HG03135 (cell line): ENCODE data around the gene RNF166.
"Not testable (repeated sequence)": the region's sequence is repeated elsewhere in the genome, so short reads cannot be mapped to it uniquely, and the experiment has no call there.

ENCODE experiments used
- ATAC-seq: cut with Tn5 transposase; IDR thresholded peaks from one replicate; pipeline ENCODE4 v1.9.1; 2021; ENCODE audit warnings: mild to moderate bottlenecking, moderate library complexity; ENCODE audit not compliant: unreplicated experiment

Gene RNF166

GRCh38 chr16:88678224-88678979 lies 27.8 kb downstream of the RNF166 start:
- no peak for ATAC-seq

DNA sequence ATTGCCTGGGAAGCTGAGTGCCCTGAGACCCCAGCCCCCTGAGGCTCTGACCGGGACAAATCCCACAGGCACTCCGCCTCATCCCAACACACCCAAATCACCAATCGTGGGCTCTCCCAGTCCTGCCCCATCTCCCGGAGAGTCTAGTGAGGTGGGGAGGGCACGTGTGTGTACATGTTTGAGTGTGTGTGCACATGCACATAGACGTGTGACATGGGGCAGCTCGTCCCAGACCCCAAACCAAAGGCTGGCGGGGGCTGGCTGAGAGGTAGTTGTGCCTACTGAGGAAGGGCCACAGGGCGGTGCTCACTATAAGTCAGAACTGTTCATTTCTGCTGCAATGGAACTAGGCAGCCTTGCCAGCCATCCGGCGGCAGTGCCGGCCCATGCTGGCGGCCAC lies 28.5 kb downstream of the RNF166 start:
- no peak for ATAC-seq

DNA sequence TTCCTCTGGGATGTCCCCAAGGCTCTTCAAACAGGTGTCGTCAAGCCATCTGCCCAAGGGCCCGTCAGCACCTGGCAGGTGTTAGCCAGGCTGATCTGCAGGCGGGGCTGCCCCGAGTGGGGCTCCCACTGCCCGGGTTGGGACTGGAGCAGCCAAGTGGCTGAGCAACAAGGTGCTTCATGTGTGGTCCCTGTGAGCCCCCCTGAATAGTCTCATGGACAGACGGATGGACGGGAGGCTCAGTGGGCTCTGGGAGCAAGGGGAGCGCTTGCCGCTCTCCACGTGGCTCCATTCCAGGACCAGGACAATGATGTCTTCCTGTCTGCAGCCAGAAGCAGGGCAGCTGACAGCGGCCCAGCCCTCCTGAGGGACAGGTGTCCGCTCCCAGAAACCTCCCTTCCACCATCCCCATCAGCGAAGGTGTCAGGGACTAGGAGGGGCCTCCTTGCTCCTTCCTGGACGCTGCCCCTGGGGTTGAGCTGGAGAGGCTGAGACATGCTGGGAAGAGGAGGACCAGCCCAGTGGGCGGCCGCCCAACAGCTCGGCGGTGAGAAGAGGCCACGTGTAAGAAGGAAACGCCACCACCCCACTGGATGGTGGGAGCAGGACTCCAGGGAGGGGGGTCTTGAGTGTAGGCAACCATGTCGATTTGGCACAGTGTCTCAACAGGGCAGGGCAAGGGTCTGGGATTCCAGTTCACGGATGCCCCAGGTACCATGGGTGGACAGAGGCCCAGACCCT lies 29.5 kb downstream of the RNF166 start:
- ATAC-seq = no peak

- ATAC-seq = no peak
Measured at GRCh38 chr16:88673716-88674379, 32.4 kb downstream of the RNF166 start.

DNA sequence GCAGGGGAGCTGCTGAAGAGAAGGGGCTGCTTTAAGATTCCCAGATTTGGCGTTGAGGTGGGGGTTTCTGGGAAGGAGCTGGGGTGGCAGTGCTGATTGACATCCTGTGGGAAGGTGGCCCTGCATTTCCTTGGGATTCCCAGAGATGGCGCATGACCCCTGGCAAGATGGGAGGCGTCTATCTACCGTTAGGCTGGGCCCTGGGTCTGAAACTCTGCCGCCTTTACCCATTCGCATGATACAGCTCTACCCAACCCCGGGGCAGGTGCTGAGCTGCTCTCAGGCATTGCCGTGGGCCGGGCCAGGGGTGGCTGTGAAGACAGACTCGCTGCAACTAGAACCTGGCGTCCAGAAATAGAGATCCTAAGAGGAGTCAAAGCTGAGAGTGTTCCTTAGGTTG lies 33.4 kb downstream of the RNF166 start:
- no peak for ATAC-seq

- no peak for ATAC-seq
Measured at GRCh38 chr16:88671806-88672205, 34.4 kb downstream of the RNF166 start.

- no peak for ATAC-seq
Measured at GRCh38 chr16:88669980-88670379, 36.2 kb downstream of the RNF166 start.

- not testable (repeated sequence) for ATAC-seq
Measured at GRCh38 chr16:88669493-88669892, 36.7 kb downstream of the RNF166 start.

GRCh38 chr16:88667461-88667860 lies 38.7 kb downstream of the RNF166 start:
- ATAC-seq = no peak

DNA sequence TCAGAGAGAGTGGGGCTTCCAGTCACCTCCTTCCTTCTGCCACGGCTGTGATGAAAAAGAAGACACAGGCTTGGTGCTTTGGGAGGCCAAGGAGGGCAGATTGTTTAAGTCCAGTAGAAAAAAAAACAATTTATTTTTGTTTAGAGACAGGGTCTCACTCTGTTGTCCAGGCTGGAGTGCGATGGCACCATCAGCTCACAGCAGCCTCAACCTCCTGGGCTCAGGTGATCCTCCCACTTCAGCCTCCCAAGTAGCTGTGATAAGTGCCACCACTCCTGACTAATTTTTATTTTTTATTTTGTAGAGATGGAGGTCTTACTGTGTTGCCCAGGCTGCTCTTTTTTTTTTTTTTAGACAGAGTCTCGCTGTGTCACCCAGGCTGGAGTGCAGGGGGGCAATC lies 40.6 kb downstream of the RNF166 start:
- no peak for ATAC-seq

DNA sequence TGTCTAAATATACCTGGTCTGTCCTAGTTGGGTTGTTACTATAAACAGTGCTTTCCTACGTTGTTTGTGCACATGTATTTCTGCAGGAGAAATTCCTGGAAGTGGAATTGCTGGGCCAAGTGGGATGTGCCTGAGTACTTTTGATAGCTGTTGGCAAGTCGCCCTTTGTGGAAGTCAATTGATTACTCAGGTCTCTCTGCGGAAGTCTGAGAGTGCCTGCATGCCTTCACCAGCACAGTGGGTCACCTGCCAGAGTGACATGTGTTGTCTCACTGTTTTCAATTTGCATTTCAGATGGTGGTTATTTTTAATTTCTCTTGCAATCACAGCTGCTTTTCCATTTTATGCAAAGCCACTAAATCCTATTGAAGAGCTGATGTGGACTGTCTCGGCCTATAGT lies 41.1 kb downstream of the RNF166 start:
- no peak for ATAC-seq

- peak; percentile 94 for ATAC-seq
Measured at GRCh38 chr16:88662843-88663606, 43.2 kb downstream of the RNF166 start, which contains the start of gene MVD. Gene MVD, minus strand, starts transcription at chr16:88663091. Its CDS starts 11 bp downstream, at chr16:88663080.

- peak; percentile 6 for ATAC-seq
Measured at GRCh38 chr16:88662222-88662842, 43.9 kb downstream of the RNF166 start.

GRCh38 chr16:88661468-88661867 lies 44.7 kb downstream of the RNF166 start:
- ATAC-seq = no peak

- no peak for ATAC-seq
Measured at GRCh38 chr16:88659160-88659559, 47.0 kb downstream of the RNF166 start.

GRCh38 chr16:88658714-88659113 lies 47.5 kb downstream of the RNF166 start:
- ATAC-seq = no peak

DNA sequence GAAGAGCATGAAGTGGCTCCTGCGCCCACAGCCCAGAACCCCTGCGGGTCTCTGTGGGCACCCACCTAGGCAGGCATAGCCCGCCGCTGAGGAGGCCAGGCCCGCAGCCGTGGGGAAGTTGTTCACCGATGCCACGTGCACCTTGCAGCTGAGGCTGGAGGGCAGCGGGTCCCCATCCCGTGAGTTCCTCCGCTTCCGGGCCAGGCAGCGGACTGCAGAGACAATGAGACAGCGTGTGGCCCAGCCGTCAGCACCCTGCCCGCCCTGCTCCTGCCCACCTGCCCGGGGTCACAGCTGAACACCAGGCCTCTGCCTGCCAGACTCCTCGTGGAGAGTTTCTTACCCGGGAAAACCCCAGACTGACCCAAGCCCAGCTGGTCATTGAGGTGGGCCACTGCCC lies 48.8 kb downstream of the RNF166 start:
- ATAC-seq = no peak

DNA sequence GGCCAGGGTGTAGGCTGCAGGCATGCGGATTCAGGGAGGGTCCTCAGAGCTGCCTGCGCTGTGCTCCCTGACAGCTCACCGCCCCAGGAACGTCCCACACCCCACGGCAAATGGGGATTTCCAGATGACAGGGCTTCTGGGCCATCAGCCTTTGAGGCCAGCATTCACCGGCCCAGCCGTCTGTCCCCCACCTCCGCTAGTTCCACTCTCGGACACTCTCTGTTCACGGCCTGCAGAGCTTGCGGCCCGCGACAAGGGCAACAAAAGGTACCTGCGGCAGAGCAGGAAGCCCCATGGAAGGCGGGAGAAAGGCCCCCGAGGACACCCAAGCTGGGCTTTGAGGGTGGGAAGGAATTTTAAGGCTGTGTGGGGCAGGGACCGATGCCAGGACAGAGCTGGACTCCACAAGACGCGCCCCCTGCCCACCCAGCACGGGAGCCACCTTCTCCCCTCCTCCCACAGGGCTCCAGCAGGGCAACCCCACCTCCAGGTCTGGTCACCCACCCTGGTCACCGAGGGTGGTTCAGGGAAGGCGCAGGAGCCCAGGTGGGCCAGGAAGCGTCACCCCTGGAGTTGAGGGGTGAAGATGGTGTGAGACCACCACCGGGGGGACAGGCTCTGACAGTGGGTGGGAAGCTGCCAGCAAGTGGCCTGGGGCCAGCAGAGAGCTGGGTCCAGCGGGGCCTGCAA lies 49.8 kb downstream of the RNF166 start:
- no peak for ATAC-seq

DNA sequence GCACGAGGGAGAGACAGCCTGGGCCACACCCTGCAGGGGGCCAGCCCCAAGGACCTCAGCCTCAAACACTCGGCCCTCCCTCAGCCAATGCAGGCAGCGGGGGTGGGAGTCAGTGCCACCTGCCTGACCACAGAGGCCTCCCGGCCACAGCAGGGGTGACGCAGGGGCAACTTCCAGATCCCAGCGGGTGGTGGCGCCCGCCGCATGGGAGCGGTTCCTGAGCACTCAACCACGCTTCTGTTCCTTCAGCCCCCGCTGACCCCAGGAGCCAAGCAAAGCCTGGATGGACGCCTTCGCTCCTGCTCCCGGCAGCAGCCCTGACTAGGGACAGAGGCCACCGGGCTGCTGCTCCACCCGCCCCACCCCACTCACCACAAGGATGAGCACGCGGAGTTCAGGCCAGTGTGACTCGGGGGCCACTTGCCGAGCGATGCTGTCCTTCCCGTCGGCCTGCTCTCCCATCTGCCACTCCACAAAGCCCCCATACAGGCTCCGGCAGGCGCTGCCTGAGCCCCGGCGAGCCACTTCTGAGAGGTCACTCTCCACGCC lies 50.4 kb downstream of the RNF166 start:
- ATAC-seq = no peak
